8988T (cell line): ENCODE data around the gene KRTAP10-7.
"Not testable (repeated sequence)": the region's sequence is repeated elsewhere in the genome, so short reads cannot be mapped to it uniquely, and the experiment has no call there.

Experiments used
- DNase-seq: peaks from one replicate; pipeline ENCODE4 v3.0.0; 2011

Gene KRTAP10-7

GRCh38 chr21:44590897-44591800 lies 9.2 kb upstream of the KRTAP10-7 start:
- DNase-seq, result not testable (repeated sequence)

- DNase-seq, result not testable (repeated sequence)
Measured at GRCh38 chr21:44591801-44592130, 8.6 kb upstream of the KRTAP10-7 start.

- no peak for DNase-seq
Measured at GRCh38 chr21:44592446-44593311, 7.7 kb upstream of the KRTAP10-7 start, which contains the start of gene KRTAP10-6. Gene KRTAP10-6 (minus strand): TSS chr21:44592505. CDS start chr21:44592484, 21 bp downstream.

- DNase-seq, result no peak
Measured at GRCh38 chr21:44593598-44594405, 6.6 kb upstream of the KRTAP10-7 start.

- no peak for DNase-seq
Measured at GRCh38 chr21:44594406-44594916, 5.9 kb upstream of the KRTAP10-7 start.

- no peak for DNase-seq
Measured at GRCh38 chr21:44595524-44595923, 4.9 kb upstream of the KRTAP10-7 start.

DNA sequence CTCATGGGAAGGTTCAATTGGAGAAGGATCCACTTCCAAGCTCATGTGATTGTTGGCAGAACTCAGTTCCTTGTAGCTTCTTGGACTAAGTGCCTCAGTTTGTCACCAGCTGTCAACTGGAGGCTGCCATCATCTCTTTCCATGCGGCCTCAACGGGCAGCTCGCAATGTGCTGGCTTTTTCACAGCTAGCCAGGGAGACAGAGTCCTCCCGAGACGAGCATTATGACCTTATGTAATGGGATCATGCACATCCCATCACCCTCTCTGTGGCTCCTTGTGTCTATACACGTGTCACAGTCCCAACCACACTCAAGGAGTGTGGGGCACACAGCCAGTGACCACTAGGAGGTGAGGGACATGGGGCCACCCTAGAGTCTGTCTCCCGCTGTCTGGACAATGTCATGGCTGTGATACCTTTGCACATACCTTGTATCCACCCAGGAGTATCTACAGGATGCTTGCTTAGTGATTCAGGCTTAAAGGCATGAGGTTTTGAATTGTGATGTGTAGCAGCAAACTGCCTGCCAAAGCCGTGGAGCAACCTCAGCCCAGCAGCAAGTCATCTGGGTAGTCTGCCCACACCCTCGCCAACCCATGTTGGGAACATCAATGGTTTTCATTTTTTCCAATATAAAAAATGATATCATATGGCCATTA lies 4.2 kb upstream of the KRTAP10-7 start:
- DNase-seq, result no peak

DNA sequence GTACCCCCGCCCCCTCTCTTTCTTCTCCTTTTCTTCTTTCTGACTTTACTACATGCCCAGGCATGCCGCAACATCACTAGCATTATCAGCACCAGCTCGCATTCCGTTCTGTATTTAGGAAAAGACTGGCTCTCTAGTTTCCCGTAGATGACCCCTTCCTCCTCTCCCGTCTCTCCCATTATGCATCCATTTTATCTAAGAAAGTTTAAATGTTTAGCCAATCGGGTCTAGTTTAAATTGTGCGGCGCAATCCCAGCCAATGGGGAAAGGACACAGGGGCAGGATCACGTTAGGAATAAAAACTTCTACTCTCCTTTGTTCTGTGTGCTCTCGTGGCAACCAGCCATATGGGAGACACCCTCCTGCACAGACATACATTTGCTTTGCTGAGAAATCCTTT lies 2.3 kb upstream of the KRTAP10-7 start:
- no peak for DNase-seq

- no peak for DNase-seq
Measured at GRCh38 chr21:44599264-44600029, 950 bp upstream of the KRTAP10-7 start.

DNA sequence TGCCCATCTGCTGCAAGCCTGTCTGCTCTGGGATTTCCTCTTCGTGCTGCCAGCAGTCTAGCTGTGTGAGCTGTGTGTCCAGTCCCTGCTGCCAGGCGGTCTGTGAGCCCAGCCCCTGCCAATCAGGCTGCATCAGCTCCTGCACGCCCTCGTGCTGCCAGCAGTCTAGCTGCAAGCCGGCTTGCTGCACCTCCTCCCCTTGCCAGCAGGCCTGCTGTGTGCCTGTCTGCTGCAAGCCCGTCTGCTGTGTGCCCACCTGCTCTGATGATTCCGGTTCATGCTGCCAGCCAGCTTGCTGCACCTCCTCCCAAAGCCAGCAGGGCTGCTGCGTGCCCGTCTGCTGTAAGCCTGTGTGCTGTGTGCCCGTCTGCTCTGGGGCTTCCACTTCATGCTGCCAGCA lies 694 bp downstream of the KRTAP10-7 start:
- not testable (repeated sequence) for DNase-seq

GRCh38 chr21:44601596-44602462 lies 1.4 kb downstream of the KRTAP10-7 start:
- no peak for DNase-seq

- no peak for DNase-seq
Measured at GRCh38 chr21:44602463-44602850, 2.1 kb downstream of the KRTAP10-7 start.

DNA sequence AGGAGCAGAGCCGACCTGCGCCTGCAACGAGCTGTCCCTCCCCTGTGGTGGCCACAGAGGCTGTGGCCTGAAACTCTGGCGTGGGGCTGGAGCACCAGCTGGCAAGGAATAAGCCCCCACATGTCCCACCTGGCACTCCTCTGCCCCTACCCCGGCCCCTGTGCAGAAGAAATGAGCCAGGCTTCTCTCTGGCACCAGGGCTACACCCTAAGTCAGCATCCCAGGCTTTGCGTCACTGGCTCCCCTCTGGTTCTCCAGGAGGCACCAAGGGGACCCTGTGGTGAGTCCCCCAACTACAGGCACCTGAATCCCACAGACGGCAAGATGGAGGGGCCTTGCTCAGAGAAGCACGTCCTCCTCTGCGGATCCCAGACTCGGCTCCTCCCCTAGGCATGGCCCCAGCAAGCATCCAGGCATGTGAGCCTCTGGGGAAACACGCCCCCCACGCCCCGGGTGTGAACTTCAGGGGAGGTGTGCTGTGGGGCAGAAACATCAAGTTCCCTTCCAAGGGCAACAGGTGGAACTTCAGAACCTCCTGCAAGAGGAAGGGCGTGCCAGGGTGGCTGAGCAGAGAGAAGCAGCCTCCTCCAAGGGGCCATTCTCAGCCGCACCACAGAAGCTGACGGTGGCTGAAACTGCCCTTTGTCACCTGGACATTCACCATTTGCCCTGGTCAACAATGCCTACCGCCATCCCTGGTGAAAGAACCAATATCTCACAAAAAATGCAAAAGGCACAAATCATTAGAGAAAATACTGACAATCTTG lies 2.9 kb downstream of the KRTAP10-7 start:
- no peak for DNase-seq

DNA sequence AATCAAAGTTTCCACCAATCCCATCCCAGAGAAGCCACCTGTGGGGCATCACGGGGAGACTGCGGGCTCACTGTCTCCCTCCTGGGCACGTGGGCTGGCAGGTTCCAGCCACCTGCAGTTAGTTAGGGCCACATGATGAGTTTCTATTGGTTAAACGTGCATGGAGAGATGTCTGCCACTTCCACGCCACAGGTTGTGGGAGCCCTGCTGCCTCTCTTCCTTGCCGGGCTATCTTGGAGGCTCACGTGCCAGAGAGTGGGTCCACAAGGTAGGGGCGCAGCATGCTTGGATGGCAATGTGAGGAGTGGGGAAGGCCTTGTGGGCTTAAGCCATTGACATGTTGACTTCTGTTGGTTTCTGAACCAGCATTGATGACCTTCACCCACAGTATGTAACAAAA lies 3.5 kb downstream of the KRTAP10-7 start:
- no peak for DNase-seq

DNA sequence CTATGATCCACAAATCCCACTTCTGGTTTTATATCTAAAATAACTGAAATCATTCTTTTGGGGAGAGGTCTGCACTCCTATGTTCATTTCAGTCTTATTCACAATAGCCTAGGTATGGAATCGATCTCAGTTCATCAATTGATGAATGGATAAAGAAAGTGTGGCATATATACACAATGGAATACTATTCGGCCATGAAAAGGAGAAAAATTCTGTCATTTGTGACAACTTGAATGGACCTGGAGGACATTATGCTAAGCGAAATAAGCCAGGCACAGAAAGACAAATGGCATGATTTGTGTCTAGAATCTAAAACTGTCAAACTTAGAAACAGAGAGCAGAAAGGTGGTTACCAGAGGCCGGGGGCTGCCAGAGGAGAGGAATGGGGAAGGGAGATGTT lies 6.1 kb downstream of the KRTAP10-7 start:
- DNase-seq, result no peak

GRCh38 chr21:44609193-44609592 lies 8.8 kb downstream of the KRTAP10-7 start:
- DNase-seq, result no peak

DNA sequence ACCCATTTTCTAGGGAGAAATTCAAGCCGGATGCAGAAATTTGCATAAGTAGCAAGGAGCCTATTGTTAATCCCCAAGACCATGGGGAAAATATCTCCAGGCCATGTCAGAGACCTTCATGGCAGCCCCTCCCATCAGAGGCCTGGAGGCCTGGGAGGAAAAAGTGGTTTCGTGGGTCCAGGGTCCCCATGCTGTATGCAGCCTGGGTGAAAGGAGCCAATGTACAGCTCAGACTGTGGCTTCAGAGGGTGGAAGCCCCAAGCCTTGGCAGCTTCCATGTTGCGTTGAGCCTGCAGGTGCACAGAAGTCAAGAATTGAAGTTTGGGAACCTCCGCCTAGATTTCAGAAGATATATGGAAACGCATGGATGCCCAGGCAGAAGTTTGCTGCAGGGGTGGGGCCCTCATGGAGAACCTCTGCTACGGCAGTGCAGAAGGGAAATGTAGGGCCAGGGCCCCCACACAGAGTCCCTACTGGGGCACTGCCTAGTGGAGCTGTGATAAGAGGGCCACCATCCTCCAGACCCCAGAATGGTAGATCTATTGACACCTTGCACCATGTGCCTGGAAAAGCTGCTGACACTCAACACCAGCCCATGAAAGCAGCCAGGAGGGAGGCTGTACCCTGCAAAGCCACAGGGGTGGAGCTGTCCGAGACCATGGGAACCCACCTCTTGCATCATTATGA lies 9.9 kb downstream of the KRTAP10-7 start:
- DNase-seq, result not testable (repeated sequence)

DNA sequence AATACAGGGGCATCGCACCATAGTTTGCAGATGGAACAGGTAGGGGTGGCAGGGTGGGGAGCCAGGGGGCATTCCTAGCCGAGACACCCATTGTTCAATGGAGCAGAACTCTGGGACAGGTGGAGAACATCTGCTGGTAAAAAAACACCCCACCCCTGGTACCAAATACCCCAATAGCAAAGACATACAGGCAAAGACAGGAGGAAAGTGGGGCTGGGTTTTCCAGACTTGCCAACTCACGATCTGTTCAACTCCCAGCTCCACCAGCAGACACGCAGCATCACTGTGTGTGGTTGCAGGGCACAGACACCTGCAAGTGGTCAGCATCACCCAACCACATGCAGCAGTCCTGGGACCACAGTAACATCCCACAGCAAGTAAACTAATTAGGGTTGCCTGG lies 11.2 kb downstream of the KRTAP10-7 start:
- DNase-seq, result no peak

DNA sequence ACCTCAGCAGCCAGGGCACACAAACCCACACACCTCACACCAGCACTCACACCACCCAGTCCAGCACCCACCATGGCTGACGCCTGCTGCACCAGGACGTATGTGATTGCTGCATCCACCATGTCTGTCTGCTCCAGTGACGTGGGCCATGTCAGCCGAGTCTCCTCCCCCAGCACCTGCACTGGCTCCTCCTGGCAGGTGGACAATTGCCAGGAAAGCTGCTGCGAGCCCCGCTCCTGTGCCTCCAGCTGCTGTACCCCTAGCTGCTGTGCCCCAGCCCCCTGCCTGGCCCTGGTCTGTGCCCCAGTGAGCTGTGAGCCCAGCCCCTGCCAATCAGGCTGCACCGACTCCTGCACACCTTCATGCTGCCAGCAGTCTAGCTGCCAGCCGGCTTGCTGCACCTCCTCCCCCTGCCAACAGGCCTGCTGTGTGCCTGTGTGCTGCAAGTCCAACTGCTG lies 11.7 kb downstream of the KRTAP10-7 start, which contains the start of gene KRTAP10-8:
Gene KRTAP10-8 (plus strand): TSS at position 51 of the 458 bp plus-strand sequence. CDS start 22 bp downstream, at position 73.
- no peak for DNase-seq
